Right lobe of liver (tissue), 4 donors: Measurements from ENCODE around the gene XRCC4.

Source experiments
- POLR2A ChIP-seq: fragments of 450-650 bp; IDR thresholded peaks from one replicate; pipeline ENCODE4 v1.6.1; 2017; ENCODE audit warnings: antibody characterized with exemption, mild to moderate bottlenecking
- TF ChIP-seq, protein P1 (sequence below), 4 donors: fragments of 200-600 bp in 3 of 4; fragments of 450-650 bp in 1 of 4; IDR thresholded peaks; one replicate each; pipeline versions ENCODE4 v1.5.1 to v1.8.0; 2016 to 2022; ENCODE audit warnings: antibody characterized with exemption in 4 of 4, mild to moderate bottlenecking in 2 of 4
- donor health status: DM: no; HTN: no; CAD: no.
- donor health status: DM: no; HTN: no; CAD: no.
- donor health status: DM: no; HTN: yes; CAD: no.

- TF ChIP-seq, protein P1, sequence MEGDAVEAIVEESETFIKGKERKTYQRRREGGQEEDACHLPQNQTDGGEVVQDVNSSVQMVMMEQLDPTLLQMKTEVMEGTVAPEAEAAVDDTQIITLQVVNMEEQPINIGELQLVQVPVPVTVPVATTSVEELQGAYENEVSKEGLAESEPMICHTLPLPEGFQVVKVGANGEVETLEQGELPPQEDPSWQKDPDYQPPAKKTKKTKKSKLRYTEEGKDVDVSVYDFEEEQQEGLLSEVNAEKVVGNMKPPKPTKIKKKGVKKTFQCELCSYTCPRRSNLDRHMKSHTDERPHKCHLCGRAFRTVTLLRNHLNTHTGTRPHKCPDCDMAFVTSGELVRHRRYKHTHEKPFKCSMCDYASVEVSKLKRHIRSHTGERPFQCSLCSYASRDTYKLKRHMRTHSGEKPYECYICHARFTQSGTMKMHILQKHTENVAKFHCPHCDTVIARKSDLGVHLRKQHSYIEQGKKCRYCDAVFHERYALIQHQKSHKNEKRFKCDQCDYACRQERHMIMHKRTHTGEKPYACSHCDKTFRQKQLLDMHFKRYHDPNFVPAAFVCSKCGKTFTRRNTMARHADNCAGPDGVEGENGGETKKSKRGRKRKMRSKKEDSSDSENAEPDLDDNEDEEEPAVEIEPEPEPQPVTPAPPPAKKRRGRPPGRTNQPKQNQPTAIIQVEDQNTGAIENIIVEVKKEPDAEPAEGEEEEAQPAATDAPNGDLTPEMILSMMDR (IDR thresholded peaks at IDR 0.05) = no peak
- no peak for TF ChIP-seq POLR2A
Observed at GRCh38 chr5:83082750-83083149, 5.4 kb downstream of the XRCC4 start.
